NCI-H748 treated with DMSO at 0.1 percent for 48 hours (cell line): ENCODE measurements around the gene ZNF771.
A peak's percentile ranks its signal among the peaks of the same experiment; 100 is the strongest.

Source experiments
- DNase-seq: peaks from one replicate; lab custom pipeline; 2025; lab: John Stamatoyannopoulos, UW

Gene ZNF771

GRCh38 chr16:30398661-30399434 lies 8.6 kb upstream of the ZNF771 start:
- DNase-seq = no peak

GRCh38 chr16:30399435-30400186 lies 7.8 kb upstream of the ZNF771 start:
- DNase-seq = no peak

- no peak for DNase-seq
These were observed 5.5 kb upstream of the ZNF771 start for GRCh38 chr16:30401768-30402425.

GRCh38 chr16:30406795-30407101 lies 658 bp upstream of the ZNF771 start:
- DNase-seq = no peak

- DNase-seq = no peak
These were observed 563 bp downstream of the ZNF771 start for GRCh38 chr16:30407804-30408534.

GRCh38 chr16:30409125-30410060 lies 2.0 kb downstream of the ZNF771 start:
- peak; percentile 66 for DNase-seq

GRCh38 chr16:30413112-30413806 lies 5.9 kb downstream of the ZNF771 start:
- DNase-seq = no peak

GRCh38 chr16:30414159-30414558 lies 6.8 kb downstream of the ZNF771 start:
- no peak for DNase-seq

- no peak for DNase-seq
These were observed 8.7 kb downstream of the ZNF771 start for GRCh38 chr16:30416047-30416603.

GRCh38 chr16:30416624-30417528 lies 9.5 kb downstream of the ZNF771 start:
- no peak for DNase-seq

GRCh38 chr16:30417529-30418349 lies 10.3 kb downstream of the ZNF771 start:
- peak; percentile 58 for DNase-seq

GRCh38 chr16:30418350-30419181 lies 11.2 kb downstream of the ZNF771 start:
- DNase-seq = no peak

- no peak for DNase-seq
These were observed 13.6 kb downstream of the ZNF771 start for GRCh38 chr16:30421010-30421409.

GRCh38 chr16:30428055-30428454 lies 20.6 kb downstream of the ZNF771 start:
- no peak for DNase-seq

- DNase-seq = peak; percentile 33
These were observed 21.9 kb downstream of the ZNF771 start for GRCh38 chr16:30429418-30429677.

- peak; percentile 94 for DNase-seq
These were observed 22.4 kb downstream of the ZNF771 start, which contains the start of gene DCTPP1 for GRCh38 chr16:30429678-30430427. Gene DCTPP1 (minus strand): TSS chr16:30430030. CDS start chr16:30429980, 50 bp downstream.
